ENCODE results near the gene SGSH. TPM values are rescaled to one million over a fixed set of nuclear protein-coding genes. Genes with fewer than 3 reads are reported as not detected.

SGSH gene
- total and polyA plus RNA-seq, 2 experiments from 2014 or later: 16.0 to 59.6 TPM

- TF ChIP-seq EZH2 (IDR thresholded peaks at IDR 0.05; ENCODE audit: borderline replicate concordance): no peak
- TF ChIP-seq CTCF (IDR thresholded peaks at IDR 0.05; ENCODE audit: poor library complexity): no peak
- TF ChIP-seq EZH2phosphoT487 (IDR thresholded peaks at IDR 0.05; ENCODE audit: low read depth, severe bottlenecking, unreplicated experiment): no peak
- H3K27me3 ChIP-seq: no peaks in the 10 kb centered on the region
- no peaks in the 10 kb centered on the region for H4K20me1 ChIP-seq (ENCODE audit: insufficient read depth, poor library complexity, severe bottlenecking)
- no peaks in the 10 kb centered on the region for H3K36me3 ChIP-seq (replicated peaks; ENCODE audit: insufficient read depth, low read depth)
- H2AFZ ChIP-seq: no peak overlapping the region
- H3K4me3 ChIP-seq: no peak overlapping the region
- H3K79me2 ChIP-seq: no peaks in the 10 kb centered on the region
- no peaks in the 10 kb centered on the region for H3K9me3 ChIP-seq (ENCODE audit: low read depth)
- WGBS (ENCODE audit: low lambda C conversion rate, missing lambda C conversion rate): 83% methylated on average over 26 of the region's 27 CpGs
- H3K4me1 ChIP-seq (ENCODE audit: insufficient read depth): peaks cover 3% of the 10 kb centered on the region
- no peak overlapping the region for H3K27ac ChIP-seq
- no peak overlapping the region for H3K4me2 ChIP-seq
- peak; percentile 26 for DNase-seq (ENCODE audit: low spot score)
- H3K9me2 ChIP-seq (replicated peaks; ENCODE audit: insufficient read depth): no peaks in the 10 kb centered on the region
Observed at GRCh38 chr17:80198144-80198661, 21.9 kb downstream of the SGSH start.

GRCh38 chr17:80196652-80197051 lies 23.5 kb downstream of the SGSH start:
- Histone ChIP-seq H3K9me3 (ENCODE audit: low read depth) (no peaks in the 10 kb centered on the region), H3K9me2 (replicated peaks; ENCODE audit: insufficient read depth) (no peaks in the 10 kb centered on the region), H3K4me3 (no peak overlapping the region), H3K27ac (no peak overlapping the region), H3K4me1 (ENCODE audit: insufficient read depth) (peaks cover 3% of the 10 kb centered on the region), H3K36me3 (replicated peaks; ENCODE audit: insufficient read depth, low read depth) (no peaks in the 10 kb centered on the region), H3K79me2 (no peaks in the 10 kb centered on the region), H2AFZ (no peak overlapping the region), H3K4me2 (no peak overlapping the region), H4K20me1 (ENCODE audit: insufficient read depth, poor library complexity, severe bottlenecking) (no peaks in the 10 kb centered on the region), H3K27me3 (no peaks in the 10 kb centered on the region)
- 91% methylated on average over 7 of the region's 7 CpGs for WGBS (ENCODE audit: low lambda C conversion rate, missing lambda C conversion rate)
- no peak for TF ChIP-seq EZH2phosphoT487 (IDR thresholded peaks at IDR 0.05; ENCODE audit: low read depth, severe bottlenecking, unreplicated experiment)
- no peak for TF ChIP-seq EZH2 (IDR thresholded peaks at IDR 0.05; ENCODE audit: borderline replicate concordance)
- TF ChIP-seq CTCF (IDR thresholded peaks at IDR 0.05; ENCODE audit: poor library complexity): no peak
- no peak for DNase-seq (ENCODE audit: low spot score)

GRCh38 chr17:80195671-80196529 lies 24.2 kb downstream of the SGSH start:
- Histone ChIP-seq H3K9me2 (replicated peaks; ENCODE audit: insufficient read depth) (no peaks in the 10 kb centered on the region), H4K20me1 (ENCODE audit: insufficient read depth, poor library complexity, severe bottlenecking) (no peaks in the 10 kb centered on the region), H3K9me3 (ENCODE audit: low read depth) (no peaks in the 10 kb centered on the region), H3K4me1 (ENCODE audit: insufficient read depth) (peaks cover 3% of the 10 kb centered on the region), H2AFZ (no peak overlapping the region), H3K4me2 (no peak overlapping the region), H3K4me3 (no peak overlapping the region), H3K79me2 (no peaks in the 10 kb centered on the region), H3K36me3 (replicated peaks; ENCODE audit: insufficient read depth, low read depth) (no peaks in the 10 kb centered on the region), H3K27ac (no peak overlapping the region), H3K27me3 (no peaks in the 10 kb centered on the region)
- TF ChIP-seq CTCF (IDR thresholded peaks at IDR 0.05; ENCODE audit: poor library complexity): peak; percentile 83
- no peak for TF ChIP-seq EZH2 (IDR thresholded peaks at IDR 0.05; ENCODE audit: borderline replicate concordance)
- 68% methylated on average over 27 of the region's 27 CpGs for WGBS (ENCODE audit: low lambda C conversion rate, missing lambda C conversion rate)
- no peak for DNase-seq (ENCODE audit: low spot score)

All from hepatocyte (in vitro differentiated cells).